ENCODE data around the gene XPR1.
A peak's percentile ranks its signal among the peaks of the same experiment; 100 is the strongest.
"Not testable (repeated sequence)": the region's sequence is repeated elsewhere in the genome, so short reads cannot be mapped to it uniquely, and the experiment has no call there.

XPR1 gene

GRCh38 chr1:180646093-180646492 is 14.3 kb downstream of the XPR1 start:
- DNase-seq = no peak

GRCh38 chr1:180646547-180646946 is 14.7 kb downstream of the XPR1 start:
- no peak for DNase-seq

- no peak for DNase-seq
Observed at GRCh38 chr1:180652792-180653191, 21.0 kb downstream of the XPR1 start.

- no peak for DNase-seq
Observed at GRCh38 chr1:180662709-180663108, 30.9 kb downstream of the XPR1 start.

GRCh38 chr1:180670681-180671080 is 38.9 kb downstream of the XPR1 start:
- DNase-seq = no peak

GRCh38 chr1:180672105-180672504 is 40.3 kb downstream of the XPR1 start:
- DNase-seq = peak; percentile 55

- DNase-seq = no peak
Observed at GRCh38 chr1:180672505-180672904, 40.7 kb downstream of the XPR1 start.

- peak; percentile 20 for DNase-seq
Observed at GRCh38 chr1:180674603-180675530, 43.0 kb downstream of the XPR1 start.

- DNase-seq = peak; percentile 5
Observed at GRCh38 chr1:180675586-180675985, 43.8 kb downstream of the XPR1 start.

- DNase-seq = peak; percentile 86
Observed at GRCh38 chr1:180680558-180681144, 48.8 kb downstream of the XPR1 start.

- DNase-seq = not testable (repeated sequence)
Observed at GRCh38 chr1:180683117-180683516, 51.3 kb downstream of the XPR1 start.

- no peak for DNase-seq
Observed at GRCh38 chr1:180691322-180691913, 59.6 kb downstream of the XPR1 start.

GRCh38 chr1:180693564-180694244 is 61.9 kb downstream of the XPR1 start:
- no peak for DNase-seq

- DNase-seq = no peak
Observed at GRCh38 chr1:180695282-180695681, 63.5 kb downstream of the XPR1 start.

GRCh38 chr1:180696361-180696760 is 64.5 kb downstream of the XPR1 start:
- no peak for DNase-seq

GRCh38 chr1:180698580-180698979 is 66.8 kb downstream of the XPR1 start:
- no peak for DNase-seq

- not testable (repeated sequence) for DNase-seq
Observed at GRCh38 chr1:180702376-180702775, 70.6 kb downstream of the XPR1 start.

- DNase-seq = not testable (repeated sequence)
Observed at GRCh38 chr1:180710746-180711145, 78.9 kb downstream of the XPR1 start.

- not testable (repeated sequence) for DNase-seq
Observed at GRCh38 chr1:180711260-180711659, 79.4 kb downstream of the XPR1 start.

- peak; percentile 17 for DNase-seq
Observed at GRCh38 chr1:180720753-180721152, 88.9 kb downstream of the XPR1 start.

GRCh38 chr1:180722586-180722985 is 90.8 kb downstream of the XPR1 start:
- no peak for DNase-seq

- DNase-seq = no peak
Observed at GRCh38 chr1:180724055-180724454, 92.2 kb downstream of the XPR1 start.

GRCh38 chr1:180726024-180726423 is 94.2 kb downstream of the XPR1 start:
- not testable (repeated sequence) for DNase-seq
